ENCODE results near the gene EFCAB3.
"Not testable (repeated sequence)": the region's sequence is repeated elsewhere in the genome, so short reads cannot be mapped to it uniquely, and the experiment has no call there.

- TF ChIP-seq CTCF (IDR thresholded peaks at IDR 0.05; ENCODE audit: low read depth, low read length); EZH2phosphoT487 (IDR thresholded peaks at IDR 0.05; ENCODE audit: low read depth): not testable (repeated sequence)
Observed at GRCh38 chr17:62445791-62446190, 65.4 kb downstream of the EFCAB3 start.

Data from OCI-LY3 (cell line).